ENCODE results near the gene RXFP4.
"Not testable (repeated sequence)": the region's sequence is repeated elsewhere in the genome, so short reads cannot be mapped to it uniquely, and the experiment has no call there.

The RXFP4 gene

GRCh38 chr1:155940993-155941844 lies at the start of gene RXFP4:
Gene RXFP4 (plus strand): TSS chr1:155941638. CDS start chr1:155941710, 72 bp downstream.
- DNase-seq (ENCODE audit: low read depth in 1 of 2, low spot score in 1 of 2): no peak

GRCh38 chr1:155892796-155893195 lies 48.6 kb upstream of the RXFP4 start:
- DNase-seq (ENCODE audit: low read depth in 1 of 2, low spot score in 1 of 2): no peak

DNA sequence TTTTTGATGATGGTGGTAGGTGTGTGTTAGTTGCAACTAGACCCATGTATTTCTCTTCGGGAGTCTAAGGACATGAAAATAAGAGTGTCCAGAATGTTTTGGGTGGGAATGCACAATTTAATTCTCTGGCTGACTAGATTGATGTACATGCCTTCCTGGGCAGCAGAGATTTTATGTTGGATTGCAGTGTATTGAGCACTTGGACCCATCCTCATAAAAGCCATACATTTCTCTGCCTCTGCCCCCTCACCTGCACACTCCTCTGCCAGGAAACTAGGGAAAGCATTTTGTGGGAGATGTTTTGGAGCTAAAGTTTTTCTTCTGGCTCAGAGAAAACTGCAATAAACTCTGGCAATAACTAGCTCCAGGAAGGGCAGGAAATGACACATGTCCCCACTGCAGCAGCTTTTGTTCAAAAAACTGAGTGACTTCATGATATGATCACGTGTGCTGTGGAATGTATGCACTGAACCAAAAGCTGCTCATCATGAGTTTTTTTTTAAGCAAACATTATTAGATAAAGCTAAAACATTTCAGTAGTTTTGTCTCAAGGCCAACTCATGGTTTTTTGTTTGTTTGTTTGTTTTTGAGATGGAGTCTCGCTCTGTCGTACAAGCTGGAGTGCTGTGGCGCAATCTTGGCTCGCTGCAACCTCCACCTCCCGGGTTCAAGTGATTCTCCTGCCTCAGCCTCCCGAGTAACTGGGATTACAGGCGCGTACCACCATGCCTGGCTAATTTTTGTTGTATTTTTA lies 47.9 kb upstream of the RXFP4 start:
- no peak for DNase-seq (ENCODE audit: low read depth in 1 of 2, low spot score in 1 of 2)

DNA sequence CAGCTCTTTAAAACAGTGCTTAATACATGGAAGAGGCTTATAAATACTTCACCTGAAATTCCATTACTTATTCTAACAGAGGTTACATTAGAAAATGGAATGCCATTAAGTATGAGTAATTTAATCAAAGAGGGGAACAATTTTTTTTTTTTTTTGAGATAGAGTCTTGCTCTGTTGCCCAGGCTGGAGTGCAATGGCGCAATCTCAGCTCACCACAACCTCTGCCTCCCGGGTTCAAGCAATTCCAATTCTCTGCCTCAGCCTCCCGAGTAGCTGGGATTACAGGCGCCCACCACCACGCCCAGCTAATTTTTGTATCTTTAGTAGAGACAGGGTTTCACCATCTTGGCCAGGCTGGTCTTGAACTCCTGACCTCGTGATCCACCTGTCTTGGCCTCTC lies 45.8 kb upstream of the RXFP4 start:
- DNase-seq (ENCODE audit: low read depth in 1 of 2, low spot score in 1 of 2): not testable (repeated sequence)

DNA sequence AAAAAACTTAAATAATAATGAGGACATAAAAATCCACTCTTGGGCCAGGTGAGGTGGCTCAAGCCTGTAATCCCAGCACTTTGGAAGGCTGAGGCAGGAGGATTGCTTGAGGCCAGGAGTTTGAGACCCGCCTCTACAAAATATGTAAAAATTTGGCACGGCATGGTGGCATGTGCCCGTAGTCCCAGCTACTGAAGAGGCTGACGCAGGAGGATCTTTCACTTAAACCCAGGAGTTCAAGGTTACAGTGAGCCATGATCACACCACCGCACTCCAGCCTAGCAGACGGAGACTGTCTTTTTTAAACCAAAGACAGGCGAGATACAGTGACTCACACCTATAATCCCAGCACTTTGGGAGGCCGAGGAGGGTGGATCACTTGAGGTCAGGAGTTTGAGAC lies 45.0 kb upstream of the RXFP4 start:
- not testable (repeated sequence) for DNase-seq (ENCODE audit: low read depth in 1 of 2, low spot score in 1 of 2)

- DNase-seq (ENCODE audit: low read depth in 1 of 2, low spot score in 1 of 2): no peak
Measured at GRCh38 chr1:155897746-155898145, 43.7 kb upstream of the RXFP4 start.

DNA sequence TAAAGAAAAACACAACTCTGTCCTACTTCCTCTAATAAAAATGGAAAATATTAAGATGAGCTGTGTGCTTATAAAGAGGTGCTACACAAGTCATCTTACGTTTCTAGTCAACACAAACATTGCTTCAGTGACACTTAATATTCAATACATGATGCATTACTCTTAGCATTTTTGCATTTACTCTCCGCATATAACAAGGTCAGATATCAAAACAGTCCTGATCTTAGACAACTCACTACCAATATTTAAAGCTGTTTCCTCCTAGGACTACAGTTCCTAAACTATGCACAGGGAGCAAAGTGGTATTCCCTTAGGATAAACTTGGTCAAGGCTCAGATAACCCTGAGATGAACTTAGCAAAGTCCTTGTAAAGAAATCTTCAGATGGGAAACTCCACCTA lies 42.5 kb upstream of the RXFP4 start:
- no peak for DNase-seq (ENCODE audit: low read depth in 1 of 2, low spot score in 1 of 2)

DNA sequence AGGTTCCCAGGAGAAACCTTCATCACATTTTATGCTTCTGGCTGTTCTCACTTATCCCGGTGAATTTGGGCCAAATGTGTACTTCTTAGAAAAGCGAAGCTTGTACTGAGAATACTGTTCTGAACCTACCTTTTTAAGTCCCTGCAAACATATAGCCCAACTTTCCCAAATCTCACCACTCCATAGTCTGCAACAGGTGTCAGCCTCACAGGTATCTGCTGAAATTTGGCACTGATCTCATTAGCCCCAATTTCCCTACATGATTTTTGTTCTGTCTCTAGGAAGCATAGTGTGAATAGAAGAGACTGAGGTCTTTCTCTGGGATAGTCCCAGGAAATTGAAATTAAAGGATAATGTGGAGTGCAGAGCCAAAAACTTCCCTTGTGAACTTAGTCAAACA lies 41.8 kb upstream of the RXFP4 start:
- no peak for DNase-seq (ENCODE audit: low read depth in 1 of 2, low spot score in 1 of 2)

GRCh38 chr1:155900161-155900560 lies 41.3 kb upstream of the RXFP4 start:
- no peak for DNase-seq (ENCODE audit: low read depth in 1 of 2, low spot score in 1 of 2)

GRCh38 chr1:155904261-155904660 lies 37.2 kb upstream of the RXFP4 start:
- no peak for DNase-seq (ENCODE audit: low read depth in 1 of 2, low spot score in 1 of 2)

- DNase-seq (ENCODE audit: low read depth in 1 of 2, low spot score in 1 of 2): no peak
Measured at GRCh38 chr1:155909894-155910293, 31.5 kb upstream of the RXFP4 start.

DNA sequence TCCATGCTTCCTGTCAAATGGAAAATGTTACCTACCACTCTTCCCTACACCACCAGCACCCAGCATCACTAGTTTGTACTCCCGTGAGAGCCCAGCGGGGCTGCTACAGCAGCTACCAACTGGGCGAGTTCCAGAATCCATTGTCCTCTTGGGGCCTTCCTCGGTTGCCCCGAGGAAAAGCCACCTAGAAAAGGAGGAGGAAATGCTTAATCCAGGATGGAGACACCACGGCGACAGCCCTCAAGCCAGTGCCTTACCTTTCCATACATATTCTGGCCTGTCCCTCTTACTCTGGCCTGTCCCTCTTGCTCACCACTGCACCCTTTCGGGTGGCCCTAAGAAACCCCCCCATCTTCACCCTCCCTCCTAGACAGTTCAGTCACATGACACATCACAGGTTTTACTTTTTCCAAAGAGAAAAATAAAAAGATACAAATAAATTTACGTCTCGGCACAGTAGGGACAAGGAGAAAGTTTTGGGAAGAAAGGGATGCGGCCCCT lies 30.8 kb upstream of the RXFP4 start:
- no peak for DNase-seq (ENCODE audit: low read depth in 1 of 2, low spot score in 1 of 2)

DNA sequence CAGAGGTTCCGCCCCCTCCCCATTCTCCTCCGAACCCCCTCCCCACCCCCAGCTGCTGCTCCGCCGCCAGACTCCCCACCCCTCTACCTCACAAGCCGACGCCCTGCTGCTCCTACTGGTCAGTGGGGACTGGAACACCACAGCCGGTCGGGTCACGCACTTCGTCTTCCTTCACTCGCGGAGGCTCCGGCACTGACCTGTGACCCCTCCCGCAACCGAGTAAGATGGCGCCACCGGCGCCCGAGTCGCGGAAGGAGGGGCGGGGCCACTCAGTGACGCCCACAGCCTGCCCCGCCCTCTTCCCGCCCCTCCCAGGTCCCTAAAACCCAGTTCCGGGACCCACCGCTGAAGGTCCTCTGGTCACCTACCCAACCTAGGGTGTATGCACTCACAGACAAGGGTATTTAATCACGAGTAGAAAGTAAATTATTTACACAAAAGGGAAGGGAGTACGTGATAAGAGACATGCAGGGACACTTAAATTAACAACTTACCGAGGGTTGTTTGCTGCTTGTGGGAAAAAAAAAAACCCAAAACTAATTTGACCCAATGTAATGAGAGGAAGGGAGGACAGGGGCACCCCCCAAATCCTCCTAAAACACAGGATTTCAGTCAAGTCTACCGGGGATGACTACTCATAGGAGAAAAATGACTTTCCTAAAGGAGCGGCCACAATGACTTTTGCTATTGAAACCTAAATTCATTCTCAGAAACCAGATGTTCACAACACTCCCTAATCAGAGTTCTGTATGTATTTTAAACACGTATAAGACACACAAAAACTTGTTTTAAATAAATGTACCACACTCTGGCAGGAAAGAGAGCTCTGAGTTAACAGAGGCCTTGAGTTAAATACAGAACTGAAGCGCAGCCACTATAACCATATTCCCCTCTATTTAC lies 30.0 kb upstream of the RXFP4 start, which contains the start of gene RIT1:
TSS of gene RIT1 (minus strand) at position 194 of the 900 bp plus-strand sequence. CDS start 588 bp downstream, outside the sequence.
- peak; percentile 63 to 78 for DNase-seq (ENCODE audit: low read depth in 1 of 2, low spot score in 1 of 2)

- no peak for DNase-seq (ENCODE audit: low read depth in 1 of 2, low spot score in 1 of 2)
Measured at GRCh38 chr1:155912056-155912536, 29.3 kb upstream of the RXFP4 start.

GRCh38 chr1:155913969-155914757 lies 27.3 kb upstream of the RXFP4 start:
- no peak for DNase-seq (ENCODE audit: low read depth in 1 of 2, low spot score in 1 of 2)

DNA sequence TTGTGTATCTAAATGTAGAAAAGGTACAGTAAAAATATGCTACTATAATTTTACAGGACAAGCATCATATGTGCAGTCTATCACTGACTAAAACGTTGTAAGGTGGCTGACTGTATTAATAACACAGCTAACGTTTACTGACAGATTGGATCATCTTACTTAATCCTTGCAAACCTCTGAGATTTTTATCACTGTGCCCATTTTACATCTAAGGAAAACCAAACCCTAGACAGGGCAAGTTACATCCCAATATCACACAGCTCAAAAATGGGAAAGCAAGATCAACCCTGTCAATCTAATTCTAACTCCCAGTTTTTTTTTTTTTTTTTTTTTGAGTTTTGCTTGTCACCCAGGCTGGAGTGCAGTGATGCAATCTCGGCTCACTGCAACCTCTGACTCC lies 22.8 kb upstream of the RXFP4 start:
- DNase-seq (ENCODE audit: low read depth in 1 of 2, low spot score in 1 of 2): no peak

DNA sequence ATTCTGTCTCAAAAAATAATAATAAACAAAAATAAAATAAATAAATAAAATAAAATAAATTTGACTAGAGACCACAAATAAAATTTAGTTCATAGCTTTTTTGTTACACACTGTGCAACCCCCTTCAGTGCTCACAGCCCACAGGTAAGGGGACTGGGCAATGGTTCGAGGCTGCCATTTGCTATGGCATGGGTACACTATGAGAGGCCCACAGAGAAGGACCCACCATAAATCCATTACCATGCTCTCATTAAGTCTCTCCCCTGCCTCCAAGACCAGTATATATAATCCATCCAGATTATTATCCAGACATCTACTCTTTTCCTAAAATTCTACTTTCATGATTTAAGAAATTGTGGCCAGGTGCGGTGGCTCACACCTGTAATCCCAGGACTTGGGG lies 21.6 kb upstream of the RXFP4 start:
- DNase-seq (ENCODE audit: low read depth in 1 of 2, low spot score in 1 of 2): no peak

- DNase-seq (ENCODE audit: low read depth in 1 of 2, low spot score in 1 of 2): no peak
Measured at GRCh38 chr1:155920717-155921116, 20.7 kb upstream of the RXFP4 start.

- no peak for DNase-seq (ENCODE audit: low read depth in 1 of 2, low spot score in 1 of 2)
Measured at GRCh38 chr1:155925506-155925905, 15.9 kb upstream of the RXFP4 start.

DNA sequence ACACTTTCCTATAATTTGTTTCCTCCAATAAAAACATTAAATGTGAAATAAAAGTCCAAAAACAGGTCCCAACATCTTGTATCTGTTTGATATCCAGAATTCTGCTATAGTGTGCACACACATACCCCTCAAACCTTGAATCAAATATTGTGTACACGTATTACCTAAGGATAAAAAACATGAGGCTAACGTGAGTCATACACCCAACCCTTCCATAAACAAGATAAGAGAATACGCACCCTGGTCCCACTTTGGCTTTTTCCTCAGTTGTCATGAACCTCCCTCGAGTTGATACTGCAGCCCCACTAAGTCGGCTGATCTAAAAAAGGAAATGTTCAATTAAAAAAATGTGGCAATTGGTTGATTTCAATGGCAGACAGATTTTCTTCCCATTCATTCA lies 12.4 kb upstream of the RXFP4 start:
- DNase-seq (ENCODE audit: low read depth in 1 of 2, low spot score in 1 of 2): no peak
